Adrenal gland (tissue), 12 donors: ENCODE measurements around the gene GLRA3. TPM values are rescaled to one million over a fixed set of nuclear protein-coding genes. Genes with fewer than 3 reads are reported as not detected.

Experiments used
- DNase-seq, 7 donors: peaks; one replicate each; pipeline ENCODE4 v3.0.0-alpha.2; 2019 to 2020
- H3K27ac ChIP-seq, 5 donors: fragments of 200-600 bp; sonication (generic) in 4 of 5; 1 replicate in 3 of 5; 2 replicates in 2 of 5; pipeline versions ENCODE4 v1.5.1 to v1.8.0; 2016 to 2020; ENCODE audit warnings: mild to moderate bottlenecking in 1 of 5
- H3K27me3 ChIP-seq: fragments of 200-600 bp; 2 replicates; pipeline ENCODE4 v1.8.0; 2021
- H3K36me3 ChIP-seq, 2 donors: fragments of 200-600 bp; replicated peaks in 1 of 2; 1 replicate in 1 of 2; 2 replicates in 1 of 2; pipeline versions ENCODE4 v1.5.1 to v1.8.0; 2018 to 2022
- H3K4me1 ChIP-seq, 2 donors: fragments of 200-600 bp; replicated peaks in 1 of 2; 1 replicate in 1 of 2; 2 replicates in 1 of 2; pipeline versions ENCODE4 v1.5.1 to v1.8.0; 2018 to 2021
- H3K4me3 ChIP-seq, 4 donors: fragments of 200-600 bp; sonication (generic) in 3 of 4; one replicate each; pipeline ENCODE4 v1.5.1; 2016 to 2018
- H3K9me3 ChIP-seq, 3 donors: fragments of 200-600 bp; sonication (generic) in 1 of 3; replicated peaks in 1 of 3; 1 replicate in 2 of 3; 2 replicates in 1 of 3; pipeline versions ENCODE4 v1.5.1 to v1.8.0; 2016 to 2021
- CTCF ChIP-seq, 6 experiments: fragments of 450-650 bp in 4 of 6; fragments of 200-600 bp in 2 of 6; sonication (generic) in 1 of 6; IDR thresholded peaks; 1 replicate in 5 of 6; 2 replicates in 1 of 6; pipeline versions ENCODE4 v1.5.1 to v1.8.0; 2016 to 2021; ENCODE audit warnings: antibody characterized with exemption in 6 of 6, mild to moderate bottlenecking in 2 of 6, moderate library complexity in 1 of 6
- POLR2A ChIP-seq, 2 donors: fragments of 450-650 bp; IDR thresholded peaks; one replicate each; pipeline ENCODE4 v1.6.1; 2017; ENCODE audit warnings: antibody characterized with exemption in 2 of 2, mild to moderate bottlenecking in 2 of 2, moderate library complexity in 1 of 2
- WGBS, 4 donors: extraction: QIAGEN DNeasy Blood & Tissue Kit in 2 of 4; methylation state at CpG; one replicate each; pipeline versions ENCODE4 v1.1.5 to v1.1.7; 2013 to 2017; 5-methylcytosine and 5-hydroxymethylcytosine counted together
- intact Hi-C, 2 donors: fragments of 100-400 bp; cut with DNase I; formaldehyde crosslinking; loops; one replicate each; pipeline versions ENCODE4 v1.14.1 to v1.15.0; 2022 to 2023
- polyA plus RNA-seq, 3 donors: library from polyadenylated mRNA; stranded (reverse); fragments of 200-250 nt in 2 of 3; fragments of 350-450 nt in 1 of 3; fragmentation: Illumina TruSeq in 1 of 3; extraction: RNeasy Lipid Tissue Mini Kit (QIAGEN cat#74804) in 1 of 3; gene quantifications; one replicate each; pipeline ENCODE4 v1.2.3, GENCODE V29; 2013 to 2014
- total RNA-seq, 9 donors: library from RNA; depleted of rRNA in 4 of 9; stranded (reverse); fragments of >200 nt in 4 of 9; fragments of 120-200 nt in 1 of 9; fragmentation: NEBNext Ultra II Directional in 1 of 9; extraction: Animal tissue kit (Norgen Biotek cat#: 25700) in 1 of 9; gene quantifications; one replicate each; pipeline versions ENCODE4 v1.1.0 to v1.2.4, GENCODE V29; 2013 to 2023
- donor health status: healthy with polysubstance abuse.
- donor health status: Bipolar disorder and iron deficiency.
- donor health status: DM: yes; HTN: yes; CAD: no.
- donor health status: DM: no; HTN: no; CAD: no.
- donor health status: DM: no; HTN: no; CAD: no.
- donor health status: DM: yes; HTN: yes; CAD: no.

Gene GLRA3
- total and polyA plus RNA-seq, 12 donors = 0.03 to 2.2 (median 0.24) TPM; not detected in 3

DNA sequence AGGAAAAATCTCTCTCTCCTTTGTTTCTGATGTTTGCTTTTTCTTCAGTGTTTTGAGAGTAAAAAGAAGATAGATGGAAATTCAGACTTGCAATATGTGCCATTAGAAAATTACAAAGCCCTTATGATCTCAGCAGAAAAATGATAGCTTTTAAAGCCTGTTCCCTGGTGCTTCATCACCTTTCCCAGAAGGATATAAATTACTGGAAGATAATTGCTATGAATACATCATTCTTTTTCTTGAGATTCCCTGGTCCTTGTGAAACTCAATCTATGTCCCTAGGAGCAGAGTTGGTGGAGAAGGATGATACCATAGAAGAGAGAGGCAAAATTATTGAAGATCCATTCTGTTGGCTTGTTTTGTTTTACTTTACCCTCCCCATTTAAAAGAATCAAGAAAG lies 86.5 kb downstream of the GLRA3 start:
- Histone ChIP-seq H3K4me1 (no peaks in the 10 kb centered on the region), H3K36me3 (no peaks in the 10 kb centered on the region), H3K9me3 (peaks cover 0 to 6% (median 0%) of the 10 kb centered on the region in 3 donors), H3K4me3 (no peak overlapping the region), H3K27me3 (no peaks in the 10 kb centered on the region), H3K27ac (no peak overlapping the region)
- intact Hi-C loops = no loop called here
- no peak for DNase-seq
- TF ChIP-seq CTCF (IDR thresholded peaks at IDR 0.05) = no peak
- no peak for TF ChIP-seq POLR2A (IDR thresholded peaks at IDR 0.05)

DNA sequence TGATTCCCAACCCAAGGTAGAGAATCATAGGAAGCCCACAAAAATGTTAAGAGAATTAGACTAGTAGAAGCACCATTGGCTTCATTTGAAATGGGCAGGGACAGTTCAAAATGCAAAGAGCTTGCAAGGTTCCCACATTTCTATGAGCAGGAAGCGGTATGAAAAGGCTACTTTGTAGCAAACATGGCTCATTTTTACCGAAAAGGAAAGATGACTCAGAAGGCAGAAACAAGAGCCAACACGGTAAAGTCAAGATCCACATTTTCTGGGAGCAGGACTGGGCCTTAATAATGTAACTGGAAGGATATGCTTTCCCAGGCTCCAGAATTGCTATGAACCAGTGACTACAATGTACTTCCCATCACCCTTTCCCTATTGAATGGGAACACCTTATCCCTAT lies 89.5 kb downstream of the GLRA3 start:
- Histone ChIP-seq H3K4me1 (no peaks in the 10 kb centered on the region), H3K4me3 (no peak overlapping the region), H3K36me3 (no peaks in the 10 kb centered on the region), H3K27ac (no peak overlapping the region), H3K27me3 (no peaks in the 10 kb centered on the region), H3K9me3 (peaks cover 0 to 6% (median 0%) of the 10 kb centered on the region in 3 donors)
- 84 to 88% (median 87%) methylated on average over 3 of the region's 3 CpGs for WGBS, 4 donors
- intact Hi-C loops = no loop called here
- no peak for DNase-seq
- TF ChIP-seq CTCF (IDR thresholded peaks at IDR 0.05) (no peak), POLR2A (IDR thresholded peaks at IDR 0.05) (no peak)

- no peaks in the 10 kb centered on the region for H3K36me3 ChIP-seq
- TF ChIP-seq CTCF (IDR thresholded peaks at IDR 0.05) = no peak
- no peak for TF ChIP-seq POLR2A (IDR thresholded peaks at IDR 0.05)
- intact Hi-C loops = no loop called here
- H3K9me3 ChIP-seq = no peaks in the 10 kb centered on the region
- no peak for DNase-seq
- H3K4me1 ChIP-seq = no peaks in the 10 kb centered on the region
- WGBS, 4 donors = 73 to 92% (median 79%) methylated on average over 4 of the region's 4 CpGs
- H3K27ac ChIP-seq = no peak overlapping the region
- H3K27me3 ChIP-seq = no peaks in the 10 kb centered on the region
- no peak overlapping the region for H3K4me3 ChIP-seq
These were observed 94.9 kb downstream of the GLRA3 start for GRCh38 chr4:174734181-174734580.

DNA sequence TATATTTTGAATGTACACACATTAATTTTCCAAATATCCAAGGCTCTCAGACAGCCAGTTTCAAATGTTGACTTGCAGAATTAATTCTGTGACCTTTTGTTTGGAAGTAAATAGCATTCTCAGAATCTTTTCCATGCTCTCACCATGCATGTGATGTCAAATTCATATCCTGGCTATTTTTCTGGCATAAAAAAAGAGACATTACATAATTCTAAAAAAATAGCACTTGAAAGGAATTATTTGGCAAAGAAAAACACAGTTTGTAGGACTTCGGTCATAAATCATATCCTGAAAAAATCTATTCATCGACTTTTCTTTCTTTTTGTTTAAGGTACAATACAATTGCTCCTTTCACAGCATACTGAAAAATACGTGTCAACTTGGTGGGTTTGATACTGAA lies 111.2 kb downstream of the GLRA3 start:
- no peak overlapping the region for H3K4me3 ChIP-seq
- H3K4me1 ChIP-seq = no peaks in the 10 kb centered on the region
- H3K27me3 ChIP-seq = no peaks in the 10 kb centered on the region
- DNase-seq = no peak
- WGBS, 4 donors = 10 to 15% (median 13%) methylated on average over 3 of the region's 3 CpGs
- no peaks in the 10 kb centered on the region for H3K9me3 ChIP-seq
- peak overlapping the region in 2 of 5 donors; percentile 2 to 49 for H3K27ac ChIP-seq
- H3K36me3 ChIP-seq = no peaks in the 10 kb centered on the region
- TF ChIP-seq POLR2A (IDR thresholded peaks at IDR 0.05) (no peak), CTCF (IDR thresholded peaks at IDR 0.05) (no peak)
- intact Hi-C loops = no loop called here
